GM23248 (cell line): ENCODE data around the gene NMRK1.

Source experiments
- EZH2 ChIP-seq: fragments of 200-600 bp; sonication (generic); IDR thresholded peaks from 2 replicates; pipeline ENCODE4 v1.6.1; 2018; ENCODE audit warnings: antibody characterized with exemption, mild to moderate bottlenecking; ENCODE audit not compliant: insufficient read depth, poor library complexity, severe bottlenecking
- EZH2phosphoT487 ChIP-seq: fragments of 200-600 bp; sonication (generic); IDR thresholded peaks from 2 replicates; pipeline ENCODE4 v1.6.1; 2018; ENCODE audit warnings: antibody characterized with exemption, moderate library complexity, mild to moderate bottlenecking, low read depth; ENCODE audit not compliant: insufficient read depth

- TF ChIP-seq EZH2 (no peak), EZH2phosphoT487 (no peak)
Observed at GRCh38 chr9:75085640-75086039, 2.3 kb downstream of the NMRK1 start.
